Neural progenitor cell (in vitro differentiated cells): ENCODE data around the gene KRAS. TPM values are rescaled to one million over a fixed set of nuclear protein-coding genes. Genes with fewer than 3 reads are reported as not detected.

ENCODE experiments used
- DNase-seq: peaks from one replicate; pipeline ENCODE4 v3.0.0-alpha.2; 2016; ENCODE audit warnings: low spot score
- H2AFZ ChIP-seq: fragments of 200-600 bp; sonication (generic); replicated peaks from 2 replicates; pipeline ENCODE4 v1.6.1; 2016; ENCODE audit warnings: antibody characterized with exemption
- H3F3A ChIP-seq: fragments of 200-600 bp; sonication (generic); 2 replicates; pipeline ENCODE4 v1.6.1; 2016; ENCODE audit warnings: antibody characterized with exemption, low read depth
- H3K27ac ChIP-seq: fragments of 200-600 bp; sonication (generic); 2 replicates; pipeline ENCODE4 v1.5.1; 2016; ENCODE audit warnings: mild to moderate bottlenecking
- H3K27me3 ChIP-seq: fragments of 200-600 bp; sonication (generic); 2 replicates; pipeline ENCODE4 v1.6.1; 2016; ENCODE audit warnings: mild to moderate bottlenecking, moderate library complexity
- H3K36me3 ChIP-seq: fragments of 200-600 bp; sonication (generic); 2 replicates; pipeline ENCODE4 v1.5.1; 2016
- H3K4me1 ChIP-seq: fragments of 200-600 bp; sonication (generic); 2 replicates; pipeline ENCODE4 v1.6.1; 2016; ENCODE audit warnings: mixed run types
- H3K4me2 ChIP-seq: fragments of 200-600 bp; sonication (generic); 2 replicates; pipeline ENCODE4 v1.6.1; 2016
- H3K4me3 ChIP-seq: fragments of 200-600 bp; sonication (generic); 2 replicates; pipeline ENCODE4 v1.5.1; 2016
- H3K79me2 ChIP-seq: fragments of 200-600 bp; sonication (generic); 2 replicates; pipeline ENCODE4 v1.6.1; 2016; ENCODE audit warnings: low read depth
- H3K9ac ChIP-seq: fragments of 200-600 bp; sonication (generic); 2 replicates; pipeline ENCODE4 v1.6.1; 2016
- H3K9me3 ChIP-seq: fragments of 200-600 bp; sonication (generic); 2 replicates; pipeline ENCODE4 v1.5.1; 2016; ENCODE audit warnings: low read depth
- H4K20me1 ChIP-seq: fragments of 200-600 bp; sonication (generic); 2 replicates; pipeline ENCODE4 v1.6.1; 2016; ENCODE audit warnings: low read depth
- H3K27ac Mint-ChIP-seq: 3 replicates; pipeline ENCODE4 v1.8.0; 2021; ENCODE audit warnings: mixed read lengths
- H3K27me3 Mint-ChIP-seq: 2 replicates; pipeline ENCODE4 v1.8.0; 2022; ENCODE audit warnings: low read depth, mild to moderate bottlenecking, inconsistent platforms, moderate library complexity, mixed read lengths; ENCODE audit not compliant: insufficient read depth
- H3K36me3 Mint-ChIP-seq: 3 replicates; pipeline ENCODE4 v1.8.0; 2021; ENCODE audit warnings: mixed read lengths
- H3K4me1 Mint-ChIP-seq: 3 replicates; pipeline ENCODE4 v1.8.0; 2021; ENCODE audit warnings: mixed read lengths
- H3K4me3 Mint-ChIP-seq: 3 replicates; pipeline ENCODE4 v1.8.0; 2021; ENCODE audit warnings: mild to moderate bottlenecking, moderate library complexity, mixed read lengths
- H3K9me3 Mint-ChIP-seq: 3 replicates; pipeline ENCODE4 v1.8.0; 2020; ENCODE audit warnings: mixed read lengths
- CTCF ChIP-seq: fragments of 200-600 bp; sonication (generic); IDR thresholded peaks from 2 replicates; pipeline ENCODE4 v1.5.1; 2017; ENCODE audit warnings: antibody characterized with exemption, mild to moderate bottlenecking
- EZH2 ChIP-seq: fragments of 200-600 bp; sonication (generic); IDR thresholded peaks from 2 replicates; pipeline ENCODE4 v1.6.1; 2017; ENCODE audit warnings: antibody characterized with exemption, mild to moderate bottlenecking, moderate library complexity
- EZH2phosphoT487 ChIP-seq: fragments of 200-600 bp; sonication (generic); IDR thresholded peaks from 2 replicates; pipeline ENCODE4 v1.6.1; 2017; ENCODE audit warnings: antibody characterized with exemption
- total RNA-seq: library from RNA; depleted of rRNA; stranded (reverse); fragments of >200 nt; gene quantifications from 2 replicates; pipeline ENCODE4 v1.2.3, GENCODE V29; 2015; ENCODE audit warnings: low replicate concordance

The KRAS gene
- total RNA-seq, 1 donor from 2014 or later: 49.9 TPM

DNA sequence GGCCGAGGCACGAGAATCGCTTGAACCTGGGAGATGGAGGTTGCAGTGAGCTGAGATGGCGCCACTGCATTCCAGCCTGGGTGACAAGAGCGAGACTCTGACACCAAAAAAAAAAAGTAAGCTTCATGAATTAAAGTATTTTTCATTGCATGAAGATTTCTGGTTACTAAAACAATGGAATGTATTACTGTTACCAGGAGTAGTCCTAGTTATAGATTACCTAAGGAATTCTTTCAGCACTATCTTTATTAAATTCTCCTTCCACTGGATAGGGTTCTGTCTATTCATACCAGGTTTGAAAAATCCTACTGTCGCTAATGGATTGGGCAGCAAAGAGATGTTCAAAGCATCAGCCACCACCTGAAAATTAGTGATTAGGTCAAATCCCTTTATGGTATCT is 43.3 kb downstream of the KRAS start:
- no peak overlapping the region for H3K9ac ChIP-seq
- no peak overlapping the region for H3K4me3 ChIP-seq
- Mint-ChIP-seq H3K4me3 (no peak overlapping the region), H3K9me3 (no peaks in the 10 kb centered on the region), H3K27me3 (peaks cover 2% of the 10 kb centered on the region), H3K4me1 (no peaks in the 10 kb centered on the region), H3K27ac (no peak overlapping the region), H3K36me3 (peaks cover 4% of the 10 kb centered on the region)
- no peaks in the 10 kb centered on the region for H3K9me3 ChIP-seq
- no peaks in the 10 kb centered on the region for H3K4me1 ChIP-seq
- peaks cover 35% of the 10 kb centered on the region for H3K36me3 ChIP-seq
- no peak for DNase-seq
- peaks cover 4% of the 10 kb centered on the region for H4K20me1 ChIP-seq
- no peak overlapping the region for H3K4me2 ChIP-seq
- no peaks in the 10 kb centered on the region for H3K27me3 ChIP-seq
- no peak for TF ChIP-seq EZH2phosphoT487
- no peak overlapping the region for H2AFZ ChIP-seq
- H3K27ac ChIP-seq: no peak overlapping the region
- no peaks in the 10 kb centered on the region for H3K79me2 ChIP-seq
- peaks cover 19% of the 10 kb centered on the region for H3F3A ChIP-seq

- no peak overlapping the region for H3K4me3 Mint-ChIP-seq
- Histone ChIP-seq H3K9me3 (no peaks in the 10 kb centered on the region), H3K9ac (no peak overlapping the region), H3K27me3 (no peaks in the 10 kb centered on the region), H3K4me2 (no peak overlapping the region), H3K36me3 (peaks cover 18% of the 10 kb centered on the region), H4K20me1 (no peaks in the 10 kb centered on the region), H3K79me2 (no peaks in the 10 kb centered on the region), H3K4me3 (no peak overlapping the region), H3K4me1 (no peaks in the 10 kb centered on the region), H3F3A (peaks cover 3% of the 10 kb centered on the region), H2AFZ (no peak overlapping the region), H3K27ac (no peak overlapping the region)
- H3K36me3 Mint-ChIP-seq: peaks cover 5% of the 10 kb centered on the region
- DNase-seq: no peak
- H3K4me1 Mint-ChIP-seq: no peaks in the 10 kb centered on the region
- H3K27ac Mint-ChIP-seq: no peak overlapping the region
- no peaks in the 10 kb centered on the region for H3K9me3 Mint-ChIP-seq
- TF ChIP-seq EZH2phosphoT487 (no peak), CTCF (no peak)
- peaks cover 6% of the 10 kb centered on the region for H3K27me3 Mint-ChIP-seq
These were observed 48.6 kb downstream of the KRAS start for GRCh38 chr12:25202137-25202536.

DNA sequence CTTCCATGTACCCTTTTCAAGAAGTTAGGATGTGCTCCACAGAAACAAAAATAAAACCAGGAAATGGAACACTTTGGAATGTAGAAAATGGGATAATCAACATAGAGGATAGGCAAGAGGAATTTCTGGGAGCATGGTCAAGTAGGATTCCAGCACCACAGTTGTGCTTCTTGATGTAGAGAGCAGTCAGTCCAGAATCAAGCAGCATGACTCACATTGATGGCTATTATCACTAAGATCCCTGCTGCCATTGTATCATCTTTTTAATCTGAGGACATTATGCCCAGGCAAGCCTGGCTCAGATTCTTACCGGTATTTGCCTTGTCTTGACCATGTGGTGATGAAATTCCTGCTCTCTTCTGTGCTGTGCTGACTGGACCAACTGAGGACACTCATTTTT is 50.0 kb downstream of the KRAS start:
- TF ChIP-seq EZH2phosphoT487 (no peak), CTCF (no peak), EZH2 (no peak)
- H3K27ac ChIP-seq: no peak overlapping the region
- no peaks in the 10 kb centered on the region for H3K9me3 Mint-ChIP-seq
- no peaks in the 10 kb centered on the region for H4K20me1 ChIP-seq
- peaks cover 5% of the 10 kb centered on the region for H3K4me1 ChIP-seq
- H3K9me3 ChIP-seq: no peaks in the 10 kb centered on the region
- no peak overlapping the region for H3K9ac ChIP-seq
- no peak overlapping the region for H3K4me3 Mint-ChIP-seq
- DNase-seq: no peak
- H2AFZ ChIP-seq: no peak overlapping the region
- H3K27ac Mint-ChIP-seq: no peak overlapping the region
- H3K27me3 ChIP-seq: no peaks in the 10 kb centered on the region
- peaks cover 10% of the 10 kb centered on the region for H3K4me1 Mint-ChIP-seq
- peaks cover 6% of the 10 kb centered on the region for H3K27me3 Mint-ChIP-seq
- peaks cover 7% of the 10 kb centered on the region for H3K36me3 ChIP-seq
- H3F3A ChIP-seq: peaks cover 8% of the 10 kb centered on the region
- H3K4me3 ChIP-seq: no peak overlapping the region
- H3K4me2 ChIP-seq: no peak overlapping the region
- peaks cover 5% of the 10 kb centered on the region for H3K36me3 Mint-ChIP-seq
- peaks cover 14% of the 10 kb centered on the region for H3K79me2 ChIP-seq

DNA sequence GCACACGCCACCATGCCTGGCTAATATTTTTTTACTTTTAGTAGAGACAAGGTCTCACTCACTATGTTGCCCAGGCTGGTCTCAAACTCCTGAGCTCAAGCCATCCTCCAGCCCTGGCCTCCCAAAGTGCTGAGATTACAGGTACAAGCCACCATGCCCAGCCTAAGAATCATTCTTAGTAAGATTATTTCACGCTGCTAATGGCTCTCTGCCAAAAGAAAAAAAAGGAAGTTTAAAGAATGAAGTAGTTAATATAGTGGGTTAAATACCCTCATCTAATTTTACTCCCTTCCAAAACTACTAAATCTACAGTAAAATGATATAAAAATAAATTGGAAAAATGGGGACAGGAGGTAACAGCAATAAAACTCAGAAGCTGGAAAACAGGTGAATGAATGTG is 53.1 kb downstream of the KRAS start:
- no peak for DNase-seq
- no peaks in the 10 kb centered on the region for H3K9me3 ChIP-seq
- no peaks in the 10 kb centered on the region for H3K27me3 ChIP-seq
- H3F3A ChIP-seq: peaks cover 10% of the 10 kb centered on the region
- Mint-ChIP-seq H3K27ac (no peak overlapping the region), H3K9me3 (no peaks in the 10 kb centered on the region), H3K27me3 (peaks cover 10% of the 10 kb centered on the region), H3K4me1 (peaks cover 19% of the 10 kb centered on the region), H3K36me3 (peaks cover 4% of the 10 kb centered on the region), H3K4me3 (no peak overlapping the region)
- H3K4me2 ChIP-seq: no peak overlapping the region
- H4K20me1 ChIP-seq: no peaks in the 10 kb centered on the region
- H3K9ac ChIP-seq: no peak overlapping the region
- H3K27ac ChIP-seq: no peak overlapping the region
- H3K4me1 ChIP-seq: peaks cover 10% of the 10 kb centered on the region
- no peak overlapping the region for H2AFZ ChIP-seq
- H3K79me2 ChIP-seq: peaks cover 15% of the 10 kb centered on the region
- H3K4me3 ChIP-seq: no peak overlapping the region
- H3K36me3 ChIP-seq: no peaks in the 10 kb centered on the region
- TF ChIP-seq EZH2 (no peak), CTCF (no peak), EZH2phosphoT487 (no peak)
